Subcutaneous abdominal adipose tissue (tissue), 5 donors: ENCODE data around the gene DMRT2.

Experiments used
- H3K27ac ChIP-seq: one replicate; pipeline ENCODE4 v1.7.0; 2013; ENCODE audit warnings: low read depth, mild to moderate bottlenecking, inconsistent platforms, low read length, moderate library complexity
- H3K27me3 ChIP-seq, 5 donors: one replicate each; pipeline ENCODE4 v1.7.0; 2013; ENCODE audit warnings: low read length in 5 of 5, inconsistent platforms in 1 of 5; ENCODE audit not compliant: control insufficient read depth in 5 of 5, insufficient read depth in 4 of 5
- H3K36me3 ChIP-seq, 5 donors: one replicate each; pipeline ENCODE4 v1.7.0; 2013; ENCODE audit warnings: low read length in 5 of 5; ENCODE audit not compliant: control insufficient read depth in 5 of 5, insufficient read depth in 5 of 5
- H3K4me1 ChIP-seq, 5 donors: one replicate each; pipeline ENCODE4 v1.7.0; 2013; ENCODE audit warnings: low read length in 5 of 5, mild to moderate bottlenecking in 3 of 5, moderate library complexity in 1 of 5; ENCODE audit not compliant: control insufficient read depth in 5 of 5, insufficient read depth in 5 of 5
- H3K4me3 ChIP-seq, 5 donors: one replicate each; pipeline ENCODE4 v1.7.0; 2013; ENCODE audit warnings: low read length in 5 of 5, low read depth in 1 of 5
- H3K9ac ChIP-seq, 5 donors: one replicate each; pipeline ENCODE4 v1.7.0; 2013; ENCODE audit warnings: low read length in 5 of 5, mild to moderate bottlenecking in 4 of 5, moderate library complexity in 3 of 5
- H3K9me3 ChIP-seq, 5 donors: one replicate each; pipeline ENCODE4 v1.7.0; 2013; ENCODE audit warnings: low read length in 5 of 5; ENCODE audit not compliant: control insufficient read depth in 5 of 5
- donor health status: healthy.
- donor health status: healthy.
- donor health status: healthy.
- donor health status: healthy.
- donor health status: healthy.

Gene DMRT2

GRCh38 chr9:1018121-1018520, 32.0 kb upstream of the DMRT2 start:
- Histone ChIP-seq H3K27me3 (peaks cover 0 to 3% (median 0%) of the 10 kb centered on the region in 5 donors), H3K27ac (peak overlapping the region; percentile 40), H3K9me3 (peaks cover 0 to 9% (median 7%) of the 10 kb centered on the region in 5 donors), H3K36me3 (no peaks in the 10 kb centered on the region), H3K4me1 (peaks cover 0 to 8% (median 0%) of the 10 kb centered on the region in 5 donors), H3K4me3 (no peak overlapping the region), H3K9ac (peak overlapping the region in 1 of 5 donors; percentile 53)

GRCh38 chr9:1024112-1024511, 26.0 kb upstream of the DMRT2 start:
- Histone ChIP-seq H3K36me3 (no peaks in the 10 kb centered on the region), H3K9ac (no peak overlapping the region), H3K27ac (no peak overlapping the region), H3K9me3 (peaks cover 0 to 12% (median 9%) of the 10 kb centered on the region in 5 donors), H3K27me3 (peaks cover 0 to 2% (median 0%) of the 10 kb centered on the region in 5 donors), H3K4me3 (no peak overlapping the region), H3K4me1 (peaks cover 0 to 16% (median 0%) of the 10 kb centered on the region in 5 donors)

- H3K9me3 ChIP-seq = peaks cover 0 to 12% (median 9%) of the 10 kb centered on the region in 5 donors
- peaks cover 0 to under 1% (median 0%) of the 10 kb centered on the region in 5 donors for H3K27me3 ChIP-seq
- no peak overlapping the region for H3K4me3 ChIP-seq
- peaks cover 0 to 16% (median 0%) of the 10 kb centered on the region in 5 donors for H3K4me1 ChIP-seq
- H3K9ac ChIP-seq = no peak overlapping the region
- no peaks in the 10 kb centered on the region for H3K36me3 ChIP-seq
- H3K27ac ChIP-seq = no peak overlapping the region
Observed at GRCh38 chr9:1025131-1025530, 25.0 kb upstream of the DMRT2 start.

- peaks cover 0 to 16% (median 0%) of the 10 kb centered on the region in 5 donors for H3K4me1 ChIP-seq
- H3K27me3 ChIP-seq = no peaks in the 10 kb centered on the region
- no peaks in the 10 kb centered on the region for H3K36me3 ChIP-seq
- no peak overlapping the region for H3K9ac ChIP-seq
- no peak overlapping the region for H3K27ac ChIP-seq
- peaks cover 0 to 12% (median 9%) of the 10 kb centered on the region in 5 donors for H3K9me3 ChIP-seq
- no peak overlapping the region for H3K4me3 ChIP-seq
Observed at GRCh38 chr9:1026219-1026618, 23.9 kb upstream of the DMRT2 start.

- H3K27me3 ChIP-seq = peaks cover 0 to 8% (median 0%) of the 10 kb centered on the region in 5 donors
- H3K4me1 ChIP-seq = peaks cover 0 to 16% (median 0%) of the 10 kb centered on the region in 5 donors
Observed at GRCh38 chr9:1028501-1029190, 21.5 kb upstream of the DMRT2 start.

GRCh38 chr9:1031951-1032601, 18.1 kb upstream of the DMRT2 start:
- H3K36me3 ChIP-seq = no peaks in the 10 kb centered on the region
- H3K27ac ChIP-seq = no peak overlapping the region
- H3K9me3 ChIP-seq = no peaks in the 10 kb centered on the region
- H3K27me3 ChIP-seq = peaks cover 0 to 8% (median 0%) of the 10 kb centered on the region in 5 donors
- peaks cover 0 to 23% (median 5%) of the 10 kb centered on the region in 5 donors for H3K4me1 ChIP-seq
- H3K9ac ChIP-seq = no peak overlapping the region
- H3K4me3 ChIP-seq = no peak overlapping the region

More at GRCh38 chr9:1028501-1029190, 21.5 kb upstream of the DMRT2 start:
- Histone ChIP-seq H3K9ac (peak overlapping the region in 1 of 5 donors; percentile 9), H3K9me3 (no peaks in the 10 kb centered on the region), H3K36me3 (no peaks in the 10 kb centered on the region), H3K4me3 (no peak overlapping the region), H3K27ac (no peak overlapping the region)

- Histone ChIP-seq H3K27ac (no peak overlapping the region), H3K27me3 (peaks cover 0 to 8% (median 0%) of the 10 kb centered on the region in 5 donors), H3K4me3 (no peak overlapping the region), H3K9ac (no peak overlapping the region), H3K36me3 (no peaks in the 10 kb centered on the region), H3K9me3 (no peaks in the 10 kb centered on the region), H3K4me1 (peaks cover 0 to 22% (median 8%) of the 10 kb centered on the region in 5 donors)
Observed at GRCh38 chr9:1034271-1034670, 15.9 kb upstream of the DMRT2 start.

GRCh38 chr9:1039589-1039988, 10.6 kb upstream of the DMRT2 start:
- no peaks in the 10 kb centered on the region for H3K9me3 ChIP-seq
- no peak overlapping the region for H3K4me3 ChIP-seq
- H3K36me3 ChIP-seq = no peaks in the 10 kb centered on the region
- H3K27ac ChIP-seq = peak overlapping the region; percentile 93
- peaks cover 8 to 59% (median 48%) of the 10 kb centered on the region in 5 donors for H3K4me1 ChIP-seq
- no peak overlapping the region for H3K9ac ChIP-seq
- peaks cover 0 to 19% (median 12%) of the 10 kb centered on the region in 5 donors for H3K27me3 ChIP-seq

- H3K4me3 ChIP-seq = peak overlapping the region in 4 of 5 donors; percentile 30 to 55 (median 45)
- no peaks in the 10 kb centered on the region for H3K9me3 ChIP-seq
Observed at GRCh38 chr9:1042466-1042865, 7.7 kb upstream of the DMRT2 start.

GRCh38 chr9:1044643-1045042, 5.5 kb upstream of the DMRT2 start:
- peak overlapping the region; percentile 96 for H3K27ac ChIP-seq
- H3K9ac ChIP-seq = peak overlapping the region in 1 of 5 donors; percentile 80
- peak overlapping the region in 3 of 5 donors; percentile 2 to 19 (median 12) for H3K4me3 ChIP-seq
- H3K4me1 ChIP-seq = peaks cover 18 to 79% (median 66%) of the 10 kb centered on the region in 5 donors
- no peaks in the 10 kb centered on the region for H3K36me3 ChIP-seq
- H3K9me3 ChIP-seq = no peaks in the 10 kb centered on the region
- H3K27me3 ChIP-seq = peaks cover 0 to 32% (median 28%) of the 10 kb centered on the region in 5 donors

More at GRCh38 chr9:1042466-1042865, 7.7 kb upstream of the DMRT2 start:
- Histone ChIP-seq H3K27me3 (peaks cover 0 to 29% (median 25%) of the 10 kb centered on the region in 5 donors), H3K4me1 (peaks cover 13 to 69% (median 64%) of the 10 kb centered on the region in 5 donors), H3K36me3 (no peaks in the 10 kb centered on the region), H3K9ac (no peak overlapping the region), H3K27ac (no peak overlapping the region)
